Ectodermal cell (in vitro differentiated cells): Measurements from ENCODE around the gene CREM.

Source experiments
- H3K27ac ChIP-seq: 2 replicates; pipeline ENCODE4 v1.7.0; 2013; ENCODE audit warnings: mild to moderate bottlenecking, low read depth, low read length; ENCODE audit not compliant: insufficient read depth, poor library complexity, severe bottlenecking
- H3K27me3 ChIP-seq: 2 replicates; pipeline ENCODE4 v1.7.0; 2013; ENCODE audit warnings: mild to moderate bottlenecking, low read length; ENCODE audit not compliant: insufficient read depth, control insufficient read depth, poor library complexity, severe bottlenecking
- H3K36me3 ChIP-seq: one replicate; pipeline ENCODE4 v1.7.0; 2013; ENCODE audit warnings: low read length; ENCODE audit not compliant: control insufficient read depth, insufficient read depth
- H3K4me1 ChIP-seq: one replicate; pipeline ENCODE4 v1.7.0; 2013; ENCODE audit warnings: low read length; ENCODE audit not compliant: control insufficient read depth, insufficient read depth
- H3K4me3 ChIP-seq: 2 replicates; pipeline ENCODE4 v1.7.0; 2013; ENCODE audit warnings: low read depth, low read length, control low read depth; ENCODE audit not compliant: insufficient read depth
- H3K9me3 ChIP-seq: 2 replicates; pipeline ENCODE4 v1.7.0; 2013; ENCODE audit warnings: mild to moderate bottlenecking, low read length, moderate library complexity; ENCODE audit not compliant: control insufficient read depth
- WGBS, 2 experiments: methylation state at CpG; one replicate each; pipeline ENCODE4 v1.1.7; 2013; ENCODE audit warnings: missing lambda C conversion rate in 2 of 2; 5-methylcytosine and 5-hydroxymethylcytosine counted together

The CREM gene

GRCh38 chr10:35204650-35205319 is 78.1 kb downstream of the CREM start:
- 96% methylated on average over 3 of the region's 4 CpGs for whole genome bisulfite sequencing, 2 experiments

DNA sequence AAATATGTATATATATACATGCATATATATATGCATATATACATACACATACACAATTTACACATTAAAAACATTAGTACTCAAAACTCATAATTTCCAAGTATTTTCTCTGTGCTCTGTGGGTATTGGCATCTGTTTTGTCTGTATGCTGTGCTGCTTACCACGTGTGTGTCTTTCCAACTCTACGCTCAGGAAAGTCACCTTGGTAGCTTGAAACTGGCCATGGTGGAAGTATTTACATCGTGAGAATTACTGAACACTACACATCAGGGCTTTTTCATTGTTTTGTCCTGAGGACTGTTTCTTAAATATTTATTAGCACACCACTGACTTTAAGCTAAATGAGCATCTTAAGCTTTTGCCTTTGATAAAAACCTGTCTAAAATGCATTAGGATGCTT is 79.6 kb downstream of the CREM start:
- no peak overlapping the region for H3K4me3 ChIP-seq
- H3K36me3 ChIP-seq = no peaks in the 10 kb centered on the region
- H3K27me3 ChIP-seq = no peaks in the 10 kb centered on the region
- H3K9me3 ChIP-seq = no peaks in the 10 kb centered on the region
- no peak overlapping the region for H3K27ac ChIP-seq
- H3K4me1 ChIP-seq = peaks cover 19% of the 10 kb centered on the region
- 89 to 99% methylated on average over 3 of the region's 3 CpGs for WGBS, 2 experiments

More at GRCh38 chr10:35204650-35205319, 78.1 kb downstream of the CREM start:
- Histone ChIP-seq H3K36me3 (no peaks in the 10 kb centered on the region), H3K4me3 (no peak overlapping the region), H3K9me3 (no peaks in the 10 kb centered on the region), H3K27me3 (no peaks in the 10 kb centered on the region), H3K4me1 (peaks cover 5% of the 10 kb centered on the region), H3K27ac (no peak overlapping the region)

- Histone ChIP-seq H3K36me3 (no peaks in the 10 kb centered on the region), H3K27me3 (no peaks in the 10 kb centered on the region), H3K9me3 (no peaks in the 10 kb centered on the region), H3K4me1 (peaks cover 32% of the 10 kb centered on the region), H3K4me3 (no peak overlapping the region), H3K27ac (no peak overlapping the region)
- 91 to 92% methylated on average over 5 of the region's 5 CpGs for WGBS, 2 experiments
Measured at GRCh38 chr10:35208536-35208935, 81.9 kb downstream of the CREM start.

DNA sequence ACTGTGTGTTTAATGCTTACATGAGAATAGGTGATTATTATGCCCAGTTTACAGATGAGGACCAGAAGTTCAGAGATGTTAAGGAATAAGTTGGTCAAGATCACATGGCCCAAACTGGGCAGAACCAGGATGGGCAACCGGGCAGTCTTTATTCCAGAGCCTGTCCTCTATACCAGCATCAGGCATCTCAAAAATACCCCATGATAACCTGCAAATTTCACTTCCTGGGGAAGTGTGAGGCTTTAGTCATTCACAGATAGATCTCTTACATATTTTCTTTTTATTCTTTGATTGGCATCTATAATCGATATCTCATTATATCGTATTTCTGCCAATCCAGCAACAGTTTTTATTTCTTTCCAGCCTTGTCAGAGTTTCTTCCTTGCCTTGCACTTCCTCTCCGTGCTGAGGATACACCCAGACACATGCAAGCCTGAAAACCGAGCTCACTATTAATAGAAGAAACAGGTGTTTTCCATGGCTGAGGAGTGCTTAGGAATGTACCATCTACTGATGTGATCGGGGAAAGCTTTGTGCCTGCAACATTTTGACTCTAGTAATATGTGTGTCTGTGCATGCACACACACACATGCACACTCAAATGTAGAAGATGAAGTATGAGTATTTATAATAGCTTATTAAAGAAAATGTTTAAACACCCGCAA is 82.4 kb downstream of the CREM start:
- Histone ChIP-seq H3K27me3 (no peaks in the 10 kb centered on the region), H3K4me3 (no peak overlapping the region), H3K27ac (no peak overlapping the region), H3K9me3 (no peaks in the 10 kb centered on the region), H3K36me3 (no peaks in the 10 kb centered on the region), H3K4me1 (peaks cover 32% of the 10 kb centered on the region)
- WGBS, 2 experiments = 87 to 94% methylated on average over 6 of the region's 7 CpGs

GRCh38 chr10:35210961-35211360 is 84.3 kb downstream of the CREM start:
- H3K4me3 ChIP-seq = no peak overlapping the region
- no peaks in the 10 kb centered on the region for H3K9me3 ChIP-seq
- no peaks in the 10 kb centered on the region for H3K36me3 ChIP-seq
- H3K27me3 ChIP-seq = no peaks in the 10 kb centered on the region
- H3K4me1 ChIP-seq = peaks cover 32% of the 10 kb centered on the region
- no peak overlapping the region for H3K27ac ChIP-seq
- 75 to 86% methylated on average over 6 of the region's 6 CpGs for WGBS, 2 experiments

- H3K27ac ChIP-seq = no peak overlapping the region
- H3K9me3 ChIP-seq = no peaks in the 10 kb centered on the region
- WGBS, 2 experiments = 30 to 44% methylated on average over 7 of the region's 7 CpGs
- no peaks in the 10 kb centered on the region for H3K36me3 ChIP-seq
- H3K4me3 ChIP-seq = no peak overlapping the region
- no peaks in the 10 kb centered on the region for H3K27me3 ChIP-seq
- peaks cover 32% of the 10 kb centered on the region for H3K4me1 ChIP-seq
Measured at GRCh38 chr10:35211390-35211789, 84.7 kb downstream of the CREM start.

DNA sequence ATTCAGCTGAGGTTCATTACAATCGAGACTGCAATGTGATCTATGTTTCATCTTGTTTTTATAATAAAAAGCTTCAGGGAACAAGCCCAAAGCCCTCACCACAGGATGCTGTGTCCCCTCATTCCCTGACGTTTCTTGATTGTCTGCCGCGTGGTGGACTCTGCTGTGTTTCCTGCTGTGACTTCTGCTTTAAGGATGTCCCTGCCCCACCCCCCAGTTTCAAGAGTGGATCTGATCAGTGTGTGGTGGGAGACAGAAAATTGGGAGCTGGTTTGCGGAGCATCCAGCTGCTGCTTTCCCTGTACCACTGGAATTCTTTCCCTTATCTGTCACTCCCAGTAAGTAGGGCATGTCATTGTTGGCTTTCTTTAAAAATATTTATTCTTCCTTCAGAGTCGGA is 86.2 kb downstream of the CREM start:
- H3K27me3 ChIP-seq = no peaks in the 10 kb centered on the region
- H3K36me3 ChIP-seq = no peaks in the 10 kb centered on the region
- 47 to 50% methylated on average over 6 of the region's 6 CpGs for WGBS, 2 experiments
- no peak overlapping the region for H3K4me3 ChIP-seq
- H3K4me1 ChIP-seq = peaks cover 32% of the 10 kb centered on the region
- H3K9me3 ChIP-seq = no peaks in the 10 kb centered on the region
- no peak overlapping the region for H3K27ac ChIP-seq

GRCh38 chr10:35213699-35214098 is 87.1 kb downstream of the CREM start:
- Histone ChIP-seq H3K4me1 (peaks cover 32% of the 10 kb centered on the region), H3K4me3 (no peak overlapping the region), H3K9me3 (no peaks in the 10 kb centered on the region), H3K36me3 (no peaks in the 10 kb centered on the region), H3K27me3 (no peaks in the 10 kb centered on the region), H3K27ac (no peak overlapping the region)
- 93% methylated on average over 7 of the region's 7 CpGs for WGBS, 2 experiments

DNA sequence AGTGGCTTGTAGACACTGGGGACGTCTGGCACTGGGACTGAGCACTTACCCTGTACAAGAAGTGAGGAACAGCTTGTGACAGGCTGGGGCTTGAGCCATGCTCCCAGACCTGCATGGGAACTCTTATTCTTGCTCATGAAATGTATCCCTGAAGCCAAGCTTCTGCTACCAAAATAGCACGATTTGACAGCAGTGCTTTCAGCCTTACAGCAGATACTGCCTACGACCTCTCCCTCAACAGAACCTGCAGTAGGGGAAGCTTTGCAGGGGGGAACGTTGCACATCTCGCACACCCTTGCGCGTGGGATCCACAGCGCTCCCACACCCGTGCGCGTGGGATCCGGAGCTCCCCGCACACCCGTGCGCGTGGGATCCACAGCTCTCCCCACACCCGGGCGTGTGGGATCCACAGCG is 88.0 kb downstream of the CREM start:
- Histone ChIP-seq H3K27me3 (no peaks in the 10 kb centered on the region), H3K36me3 (no peaks in the 10 kb centered on the region), H3K4me3 (no peak overlapping the region), H3K27ac (no peak overlapping the region), H3K9me3 (no peaks in the 10 kb centered on the region), H3K4me1 (peaks cover 27% of the 10 kb centered on the region)
- 94 to 97% methylated on average over 19 of the region's 19 CpGs for WGBS, 2 experiments

DNA sequence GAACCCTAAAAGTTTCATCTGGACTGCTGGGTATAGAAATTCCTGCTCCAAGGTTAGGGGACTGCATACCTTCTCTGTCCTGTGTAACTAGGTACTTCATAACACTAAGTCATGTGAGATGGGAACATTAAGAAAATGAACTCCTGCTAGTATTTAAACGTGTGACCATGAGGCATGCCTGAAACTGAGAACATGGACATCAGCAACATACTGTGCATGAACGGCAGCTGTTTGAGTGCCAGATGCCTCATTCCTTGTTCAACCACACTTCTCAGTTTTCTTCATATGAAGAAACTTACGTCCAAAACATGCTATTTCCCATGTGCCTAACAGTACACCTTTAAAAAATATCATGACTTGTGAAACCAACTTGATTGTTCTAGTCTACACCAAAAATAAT is 88.5 kb downstream of the CREM start:
- no peaks in the 10 kb centered on the region for H3K27me3 ChIP-seq
- no peaks in the 10 kb centered on the region for H3K9me3 ChIP-seq
- 92 to 93% methylated on average over 3 of the region's 3 CpGs for WGBS, 2 experiments
- no peaks in the 10 kb centered on the region for H3K36me3 ChIP-seq
- no peak overlapping the region for H3K27ac ChIP-seq
- peaks cover 26% of the 10 kb centered on the region for H3K4me1 ChIP-seq
- H3K4me3 ChIP-seq = no peak overlapping the region
